Fibroblast of lung (primary cell): ENCODE data around the gene SLX9. TPM values are rescaled to one million over a fixed set of nuclear protein-coding genes. Genes with fewer than 3 reads are reported as not detected.

Experiments
- DNase-seq, 2 donors: peaks; one replicate each; pipeline versions ENCODE4 v3.0.0 to v3.0.0-alpha.2; 2010; ENCODE audit warnings: low read depth in 2 of 2
- H2AFZ ChIP-seq: 2 replicates; pipeline ENCODE4 v1.5.1; 2012; ENCODE audit warnings: low read length, control low read depth, inconsistent platforms
- H3K27ac ChIP-seq: 2 replicates; pipeline ENCODE4 v1.5.1; 2011; ENCODE audit warnings: low read length, control low read depth; ENCODE audit not compliant: insufficient read depth
- H3K27me3 ChIP-seq: 2 replicates; pipeline ENCODE4 v1.5.1; 2011; ENCODE audit warnings: mild to moderate bottlenecking, low read length; ENCODE audit not compliant: control insufficient read depth, insufficient read depth
- H3K36me3 ChIP-seq: 2 replicates; pipeline ENCODE4 v1.5.1; 2011; ENCODE audit warnings: low read length; ENCODE audit not compliant: control insufficient read depth, insufficient read depth
- H3K4me1 ChIP-seq: 2 replicates; pipeline ENCODE4 v1.5.1; 2011; ENCODE audit warnings: low read length; ENCODE audit not compliant: control insufficient read depth, insufficient read depth; ENCODE audit errors: extremely low read depth
- H3K4me2 ChIP-seq: 2 replicates; pipeline ENCODE4 v1.5.1; 2011; ENCODE audit warnings: low read length, control low read depth; ENCODE audit not compliant: insufficient read depth; ENCODE audit errors: extremely low read depth
- H3K4me3 ChIP-seq, 4 experiments: fragments of 200-600 bp in 1 of 4; sonication (generic) in 1 of 4; replicated peaks in 1 of 4; 2 replicates each; pipeline ENCODE4 v1.5.1; 2011 to 2016; ENCODE audit warnings: low read length in 4 of 4, low read depth in 3 of 4, mild to moderate bottlenecking in 3 of 4, control low read depth in 2 of 4, inconsistent platforms in 1 of 4, mixed read lengths in 1 of 4; ENCODE audit not compliant: insufficient read depth in 1 of 4; ENCODE audit errors: control extremely low read depth in 1 of 4
- H3K79me2 ChIP-seq: 2 replicates; pipeline ENCODE4 v1.5.1; 2012; ENCODE audit warnings: mild to moderate bottlenecking, low read length, inconsistent platforms; ENCODE audit not compliant: control insufficient read depth, insufficient read depth
- H3K9ac ChIP-seq: 2 replicates; pipeline ENCODE4 v1.5.1; 2011; ENCODE audit warnings: mild to moderate bottlenecking, low read length, control low read depth; ENCODE audit not compliant: insufficient read depth
- H3K9me3 ChIP-seq: 2 replicates; pipeline ENCODE4 v1.5.1; 2012; ENCODE audit warnings: low read depth, low read length; ENCODE audit not compliant: control insufficient read depth, insufficient read depth
- H4K20me1 ChIP-seq: 2 replicates; pipeline ENCODE4 v1.5.1; 2011; ENCODE audit warnings: low read length; ENCODE audit not compliant: control insufficient read depth, insufficient read depth; ENCODE audit errors: extremely low read depth
- CTCF ChIP-seq, 2 donors: IDR thresholded peaks in 1 of 2; conservative IDR thresholded peaks in 1 of 2; 1 replicate in 1 of 2; 2 replicates in 1 of 2; pipeline ENCODE4 v1.5.1; 2011 to 2012; ENCODE audit warnings: low read length in 2 of 2, control low read depth in 1 of 2, inconsistent platforms in 1 of 2, low read depth in 1 of 2, mild to moderate bottlenecking in 1 of 2
- EZH2 ChIP-seq: IDR thresholded peaks from 2 replicates; pipeline ENCODE4 v1.5.1; 2012; ENCODE audit warnings: low read length, control low read depth, mild to moderate bottlenecking; ENCODE audit errors: missing control alignments
- polyA plus RNA-seq, 2 donors: library from polyadenylated mRNA; depleted of rRNA in 1 of 2; stranded (reverse) in 1 of 2; unstranded in 1 of 2; fragments of >200 nt; gene quantifications; 2 replicates each; pipeline ENCODE4 v1.2.1, GENCODE V29; 2011 to 2012; ENCODE audit warnings: missing spikeins in 1 of 2
- total RNA-seq: library from RNA; depleted of rRNA; stranded (reverse); fragments of >200 nt; gene quantifications from 2 replicates; pipeline ENCODE4 v1.2.1, GENCODE V29; 2014

Gene SLX9
- total and polyA plus RNA-seq, 2 donors (not counting 1 experiment from before 2014, with no cell fraction given) = 9.7 to 14.9 TPM

DNA sequence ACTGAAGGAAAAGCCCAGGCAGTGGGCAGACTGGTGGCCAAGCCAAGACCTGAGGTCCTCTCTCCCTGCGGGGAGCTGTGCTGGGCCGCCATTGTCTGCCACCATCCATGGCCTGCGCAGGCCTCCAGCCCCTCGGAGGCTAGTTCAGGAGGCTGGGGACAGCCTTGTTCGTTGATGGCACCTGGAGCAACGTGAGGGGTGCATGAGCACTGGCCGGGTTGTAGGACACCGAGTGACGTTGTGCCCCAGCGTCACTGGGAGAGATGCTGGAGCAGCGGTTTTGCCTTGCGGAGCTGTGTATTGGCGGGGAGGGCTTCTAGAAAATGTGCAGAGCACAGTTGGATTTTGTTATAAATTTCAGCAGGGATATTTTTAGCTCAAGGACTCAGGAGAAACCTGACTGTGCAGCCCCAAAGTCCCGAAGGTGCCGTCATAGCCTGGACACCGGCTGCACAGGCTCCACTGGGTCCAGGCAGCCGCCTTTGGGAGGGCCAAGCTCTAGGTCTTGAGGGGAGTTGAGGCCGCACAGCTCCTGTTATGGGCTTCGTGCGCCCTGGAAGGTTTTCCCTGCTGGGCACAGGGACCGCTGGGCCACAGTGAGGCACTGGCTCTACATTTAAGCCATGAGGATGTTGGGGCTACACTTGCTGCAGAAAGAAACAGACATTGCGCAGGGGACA, 86.4 kb downstream of the SLX9 start:
- H4K20me1 ChIP-seq = no peaks in the 10 kb centered on the region
- no peak overlapping the region for H3K4me3 ChIP-seq
- no peak overlapping the region for H2AFZ ChIP-seq
- no peak overlapping the region for H3K4me2 ChIP-seq
- no peaks in the 10 kb centered on the region for H3K9me3 ChIP-seq
- no peak overlapping the region for H3K9ac ChIP-seq
- H3K4me1 ChIP-seq = no peaks in the 10 kb centered on the region
- H3K27me3 ChIP-seq = no peaks in the 10 kb centered on the region
- TF ChIP-seq CTCF (conservative IDR thresholded peaks at IDR 0.05 in 1 of 2, IDR thresholded peaks at IDR 0.05 in 1 of 2; ENCODE audit: low read depth in 1 of 2, low read length in 2 of 2) (no peak), EZH2 (no peak)
- no peaks in the 10 kb centered on the region for H3K79me2 ChIP-seq
- no peaks in the 10 kb centered on the region for H3K36me3 ChIP-seq
- H3K27ac ChIP-seq = no peak overlapping the region
- no peak for DNase-seq

Other genes starting within 250 kb of the SLX9 start
- not detected in 2 replicates for gene KRTAP10-12, start 242.9 kb upstream of the SLX9 start, total RNA-seq
- not detected in 2 replicates for gene KRTAP10-12, start 242.9 kb upstream of the SLX9 start, polyA plus RNA-seq
- not detected in 2 replicates for gene TSPEAR, start 228.5 kb upstream of the SLX9 start, total RNA-seq
- not detected in 2 replicates for gene TSPEAR, start 228.5 kb upstream of the SLX9 start, polyA plus RNA-seq
- gene UBE2G2, start 138.2 kb upstream of the SLX9 start, total RNA-seq = 61.9 and 74.2 TPM in 2 replicates
- 49.7 and 63.6 TPM in 2 replicates for gene UBE2G2, start 138.2 kb upstream of the SLX9 start, polyA plus RNA-seq
- 74.2 and 96.3 TPM in 2 replicates for gene SUMO3, start 122.0 kb upstream of the SLX9 start, total RNA-seq
- 190 and 230 TPM in 2 replicates for gene SUMO3, start 122.0 kb upstream of the SLX9 start, polyA plus RNA-seq
- 159 and 240 TPM in 2 replicates for gene PTTG1IP, start 66.3 kb upstream of the SLX9 start, total RNA-seq
- 209 and 229 TPM in 2 replicates for gene PTTG1IP, start 66.3 kb upstream of the SLX9 start, polyA plus RNA-seq
- not detected in 2 replicates for gene ITGB2, start 19.1 kb upstream of the SLX9 start, total RNA-seq
- 0.05 TPM in 1 of 2 replicates, not detected in the other for gene ITGB2, start 19.1 kb upstream of the SLX9 start, polyA plus RNA-seq
- gene ADARB1, start 134.6 kb downstream of the SLX9 start, total RNA-seq = 22.9 and 25.3 TPM in 2 replicates
- gene ADARB1, start 134.6 kb downstream of the SLX9 start, polyA plus RNA-seq = 10.1 and 20.2 TPM in 2 replicates